ENCODE results near the gene ACVR1. TPM values are rescaled to one million over a fixed set of nuclear protein-coding genes. Genes with fewer than 3 reads are reported as not detected.
A peak's percentile ranks its signal among the peaks of the same experiment; 100 is the strongest.

Gene ACVR1
- total RNA-seq, 1 donor from 2014 or later: 35.0 TPM

- TF ChIP-seq, protein P1, sequence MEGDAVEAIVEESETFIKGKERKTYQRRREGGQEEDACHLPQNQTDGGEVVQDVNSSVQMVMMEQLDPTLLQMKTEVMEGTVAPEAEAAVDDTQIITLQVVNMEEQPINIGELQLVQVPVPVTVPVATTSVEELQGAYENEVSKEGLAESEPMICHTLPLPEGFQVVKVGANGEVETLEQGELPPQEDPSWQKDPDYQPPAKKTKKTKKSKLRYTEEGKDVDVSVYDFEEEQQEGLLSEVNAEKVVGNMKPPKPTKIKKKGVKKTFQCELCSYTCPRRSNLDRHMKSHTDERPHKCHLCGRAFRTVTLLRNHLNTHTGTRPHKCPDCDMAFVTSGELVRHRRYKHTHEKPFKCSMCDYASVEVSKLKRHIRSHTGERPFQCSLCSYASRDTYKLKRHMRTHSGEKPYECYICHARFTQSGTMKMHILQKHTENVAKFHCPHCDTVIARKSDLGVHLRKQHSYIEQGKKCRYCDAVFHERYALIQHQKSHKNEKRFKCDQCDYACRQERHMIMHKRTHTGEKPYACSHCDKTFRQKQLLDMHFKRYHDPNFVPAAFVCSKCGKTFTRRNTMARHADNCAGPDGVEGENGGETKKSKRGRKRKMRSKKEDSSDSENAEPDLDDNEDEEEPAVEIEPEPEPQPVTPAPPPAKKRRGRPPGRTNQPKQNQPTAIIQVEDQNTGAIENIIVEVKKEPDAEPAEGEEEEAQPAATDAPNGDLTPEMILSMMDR (IDR thresholded peaks at IDR 0.05): no peak
- Histone ChIP-seq H3K4me3 (no peak overlapping the region), H3K27me3 (ENCODE audit: low read depth) (no peaks in the 10 kb centered on the region), H3K9me3 (no peaks in the 10 kb centered on the region), H3K4me1 (peaks cover 54% of the 10 kb centered on the region), H3K36me3 (no peaks in the 10 kb centered on the region), H3K27ac (no peak overlapping the region)
- DNase-seq: no peak
- ATAC-seq: no peak
- intact Hi-C loops (cut with DNase I): loop anchor here (10.0 kb wide), 1 partner anchor 87 kb away; the partner anchor contains the start of gene ACVR1
These were observed 87.9 kb downstream of the ACVR1 start for GRCh38 chr2:157788201-157788600.

DNA sequence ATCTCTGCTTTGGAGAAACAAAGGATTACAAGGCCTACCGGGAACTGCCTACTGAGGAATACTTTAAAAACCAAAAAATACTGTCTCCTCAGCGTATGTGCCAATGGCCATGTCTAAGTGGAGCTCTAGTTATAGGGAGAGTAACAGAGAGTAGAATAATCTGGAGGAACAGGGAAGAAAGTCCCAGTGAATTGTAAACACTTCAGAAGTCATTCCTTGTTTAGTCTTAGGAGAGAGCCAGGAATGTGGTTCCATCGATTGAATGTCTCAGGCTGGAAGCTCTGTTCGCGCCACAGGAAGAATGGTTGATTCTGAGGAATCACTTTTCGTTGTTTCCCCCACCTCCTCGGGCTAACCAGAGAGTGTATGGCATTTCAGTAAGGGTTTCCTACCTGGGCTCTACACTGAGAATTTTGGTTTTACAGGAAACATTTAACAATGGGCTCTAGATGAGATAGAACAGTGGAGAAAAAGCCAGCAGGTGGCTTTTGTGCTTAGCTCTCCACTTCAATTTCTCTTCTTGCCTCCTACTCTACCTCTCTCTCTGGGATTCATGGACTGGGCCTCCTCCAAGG lies 88.7 kb downstream of the ACVR1 start:
- Histone ChIP-seq H3K9me3 (no peaks in the 10 kb centered on the region), H3K27me3 (ENCODE audit: low read depth) (no peaks in the 10 kb centered on the region), H3K4me1 (peaks cover 59% of the 10 kb centered on the region), H3K36me3 (no peaks in the 10 kb centered on the region), H3K4me3 (no peak overlapping the region), H3K27ac (no peak overlapping the region)
- TF ChIP-seq, protein P1 (IDR thresholded peaks at IDR 0.05): no peak
- intact Hi-C loops (cut with DNase I): loop anchor here (10.0 kb wide), 1 partner anchor 87 kb away; the partner anchor contains the start of gene ACVR1
- ATAC-seq (no peak), DNase-seq (no peak)

DNA sequence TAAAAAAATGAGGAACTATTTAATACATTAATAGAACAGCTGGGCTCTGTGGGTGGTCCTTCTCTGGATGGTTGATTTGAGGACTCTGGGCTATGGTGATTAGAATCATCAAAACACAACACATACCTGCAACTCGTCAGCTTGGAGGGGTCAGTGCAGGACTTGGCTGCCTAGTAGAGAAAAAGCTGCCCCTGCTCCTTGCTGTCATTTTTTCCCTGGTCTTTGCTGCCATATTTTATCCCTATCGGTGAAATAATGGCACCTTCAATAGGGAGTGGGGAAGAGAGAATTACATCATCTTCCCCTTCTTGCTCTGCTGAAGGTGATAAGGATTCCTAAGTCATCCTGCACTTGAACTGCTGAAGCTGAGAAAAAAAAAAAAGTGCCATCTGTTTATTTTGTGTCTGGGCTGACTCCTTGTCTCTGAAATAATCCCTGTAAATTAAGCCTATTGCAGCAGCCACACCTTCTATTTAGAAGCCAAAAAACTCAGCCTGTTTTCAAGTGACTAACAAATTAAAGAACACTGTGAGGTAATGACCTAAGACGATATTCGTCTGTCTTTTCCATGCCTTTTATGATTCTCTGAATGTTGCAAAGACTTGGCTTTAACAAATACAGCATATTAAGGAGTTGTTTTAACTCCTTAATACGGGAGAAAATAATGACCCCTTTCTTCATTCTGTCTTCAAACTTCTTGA lies 89.3 kb downstream of the ACVR1 start:
- Histone ChIP-seq H3K36me3 (no peaks in the 10 kb centered on the region), H3K27me3 (ENCODE audit: low read depth) (no peaks in the 10 kb centered on the region), H3K4me3 (no peak overlapping the region), H3K27ac (no peak overlapping the region), H3K9me3 (no peaks in the 10 kb centered on the region), H3K4me1 (peaks cover 65% of the 10 kb centered on the region)
- intact Hi-C loops (cut with DNase I): loop anchor here (10.0 kb wide), 1 partner anchor 88 kb away; the partner anchor contains the start of gene ACVR1
- no peak for DNase-seq
- ATAC-seq: no peak
- TF ChIP-seq, protein P1 (IDR thresholded peaks at IDR 0.05): no peak

GRCh38 chr2:157785866-157786662 lies 90.1 kb downstream of the ACVR1 start:
- H3K9me3 ChIP-seq: no peaks in the 10 kb centered on the region
- no peak overlapping the region for H3K4me3 ChIP-seq
- ATAC-seq: no peak
- H3K27me3 ChIP-seq (ENCODE audit: low read depth): no peaks in the 10 kb centered on the region
- no peaks in the 10 kb centered on the region for H3K36me3 ChIP-seq
- no peak for DNase-seq
- no peak overlapping the region for H3K27ac ChIP-seq
- TF ChIP-seq, protein P1 (IDR thresholded peaks at IDR 0.05): no peak
- intact Hi-C loops (cut with DNase I): loop anchor here (10.0 kb wide), 1 partner anchor 89 kb away; the partner anchor contains the start of gene ACVR1
- peaks cover 69% of the 10 kb centered on the region for H3K4me1 ChIP-seq

GRCh38 chr2:157785200-157785599 lies 90.9 kb downstream of the ACVR1 start:
- intact Hi-C loops (cut with DNase I): loop anchor here (10.0 kb wide), 1 partner anchor 90 kb away; the partner anchor contains the start of gene ACVR1
- H3K9me3 ChIP-seq: no peaks in the 10 kb centered on the region
- H3K27me3 ChIP-seq (ENCODE audit: low read depth): no peaks in the 10 kb centered on the region
- ATAC-seq: peak in 1 of 2 donors; percentile 27
- DNase-seq: no peak
- no peak overlapping the region for H3K4me3 ChIP-seq
- H3K4me1 ChIP-seq: peaks cover 65% of the 10 kb centered on the region
- H3K27ac ChIP-seq: peak overlapping the region; percentile 12
- peaks cover 2% of the 10 kb centered on the region for H3K36me3 ChIP-seq
- TF ChIP-seq, protein P1 (IDR thresholded peaks at IDR 0.05): no peak

Measured in lower lobe of right lung (tissue), 2 donors.